DOHH2 (cell line): ENCODE measurements around the gene CARMIL1.

Experiments used
- H3F3A ChIP-seq: fragments of 200-600 bp; sonication (generic), shearing (Covaris generic); 2 replicates; pipeline ENCODE4 v1.6.0; 2016; ENCODE audit warnings: antibody characterized with exemption, mild to moderate bottlenecking; ENCODE audit not compliant: control insufficient read depth, insufficient read depth
- H3K27ac ChIP-seq: fragments of 200-600 bp; sonication (generic); 2 replicates; pipeline ENCODE4 v1.5.1; 2014; ENCODE audit warnings: low read depth, mild to moderate bottlenecking, low read length, moderate library complexity
- H3K27me3 ChIP-seq: fragments of 200-600 bp; sonication (generic); 2 replicates; pipeline ENCODE4 v1.6.1; 2014; ENCODE audit warnings: mild to moderate bottlenecking, low read length, mixed read lengths; ENCODE audit not compliant: control insufficient read depth
- H3K36me3 ChIP-seq: fragments of 200-600 bp; sonication (generic); 2 replicates; pipeline ENCODE4 v1.6.1; 2014; ENCODE audit warnings: mild to moderate bottlenecking, low read length, moderate library complexity, mixed read lengths; ENCODE audit not compliant: control insufficient read depth
- H3K4me1 ChIP-seq: fragments of 200-600 bp; sonication (generic); 2 replicates; pipeline ENCODE4 v1.6.1; 2014; ENCODE audit warnings: mild to moderate bottlenecking, low read length, mixed read lengths; ENCODE audit not compliant: control insufficient read depth
- H3K4me2 ChIP-seq: fragments of 200-600 bp; sonication (generic); 2 replicates; pipeline ENCODE4 v1.6.0; 2014; ENCODE audit warnings: mild to moderate bottlenecking, low read length, moderate library complexity
- H3K4me3 ChIP-seq: fragments of 200-600 bp; sonication (generic); 2 replicates; pipeline ENCODE4 v1.5.1; 2014; ENCODE audit warnings: mild to moderate bottlenecking, low read length, mixed read lengths
- H3K79me2 ChIP-seq: fragments of 200-600 bp; sonication (generic); 2 replicates; pipeline ENCODE4 v1.6.1; 2014; ENCODE audit warnings: mild to moderate bottlenecking, low read length, mixed read lengths; ENCODE audit not compliant: control insufficient read depth
- H3K9me2 ChIP-seq: fragments of 200-600 bp; sonication (generic); replicated peaks from 2 replicates; pipeline ENCODE4 v1.6.1; 2014; ENCODE audit warnings: mild to moderate bottlenecking, low read length, mixed read lengths; ENCODE audit not compliant: control insufficient read depth
- H3K9me3 ChIP-seq: fragments of 200-600 bp; sonication (generic); 2 replicates; pipeline ENCODE4 v1.6.1; 2014; ENCODE audit warnings: antibody characterized with exemption, low read length, mixed read lengths; ENCODE audit not compliant: control insufficient read depth, insufficient read depth
- H4K20me1 ChIP-seq: fragments of 200-600 bp; sonication (generic); 2 replicates; pipeline ENCODE4 v1.6.0; 2014; ENCODE audit warnings: low read depth, mild to moderate bottlenecking, antibody characterized with exemption, low read length, moderate library complexity; ENCODE audit not compliant: control insufficient read depth, insufficient read depth
- CTCF ChIP-seq: fragments of 200-600 bp; sonication (generic); IDR thresholded peaks from one replicate; pipeline ENCODE4 v1.5.1; 2014; ENCODE audit warnings: antibody characterized with exemption, mild to moderate bottlenecking, low read depth, low read length; ENCODE audit not compliant: poor library complexity, severe bottlenecking
- EZH2phosphoT487 ChIP-seq: fragments of 200-600 bp; sonication (generic); IDR thresholded peaks from 2 replicates; pipeline ENCODE4 v1.6.1; 2017; ENCODE audit warnings: borderline replicate concordance, mild to moderate bottlenecking, antibody characterized with exemption, low read length, moderate library complexity, mixed read lengths

Gene CARMIL1

GRCh38 chr6:25659633-25660368 lies 380.6 kb downstream of the CARMIL1 start:
- Histone ChIP-seq H3F3A (no peaks in the 10 kb centered on the region), H3K4me2 (no peak overlapping the region), H3K79me2 (no peaks in the 10 kb centered on the region), H3K9me2 (no peaks in the 10 kb centered on the region), H4K20me1 (no peaks in the 10 kb centered on the region), H3K36me3 (no peaks in the 10 kb centered on the region), H3K27ac (no peak overlapping the region), H3K4me1 (no peaks in the 10 kb centered on the region), H3K4me3 (no peak overlapping the region), H3K27me3 (peaks cover 7% of the 10 kb centered on the region; the same call in 1 of the 2 replicates), H3K9me3 (no peaks in the 10 kb centered on the region)
- TF ChIP-seq CTCF, result no peak
- TF ChIP-seq EZH2phosphoT487, result no peak

GRCh38 chr6:25660512-25660911 lies 381.3 kb downstream of the CARMIL1 start:
- H3K4me2 ChIP-seq, result no peak overlapping the region
- H4K20me1 ChIP-seq, result no peaks in the 10 kb centered on the region
- H3F3A ChIP-seq, result no peaks in the 10 kb centered on the region

GRCh38 chr6:25661129-25661779 lies 382.1 kb downstream of the CARMIL1 start:
- Histone ChIP-seq H3K4me3 (no peak overlapping the region), H3K27ac (no peak overlapping the region), H3K4me1 (no peaks in the 10 kb centered on the region), H3K27me3 (peaks cover 10% of the 10 kb centered on the region; the same call in 1 of the 2 replicates), H3K9me3 (no peaks in the 10 kb centered on the region), H3F3A (no peaks in the 10 kb centered on the region), H3K36me3 (no peaks in the 10 kb centered on the region), H3K79me2 (no peaks in the 10 kb centered on the region), H3K9me2 (no peaks in the 10 kb centered on the region), H4K20me1 (no peaks in the 10 kb centered on the region), H3K4me2 (no peak overlapping the region)
- TF ChIP-seq EZH2phosphoT487, result no peak
- TF ChIP-seq CTCF, result no peak

More at GRCh38 chr6:25660512-25660911, 381.3 kb downstream of the CARMIL1 start:
- Histone ChIP-seq H3K36me3 (no peaks in the 10 kb centered on the region), H3K4me3 (no peak overlapping the region), H3K27ac (no peak overlapping the region), H3K79me2 (no peaks in the 10 kb centered on the region), H3K9me2 (no peaks in the 10 kb centered on the region), H3K9me3 (no peaks in the 10 kb centered on the region), H3K27me3 (peaks cover 10% of the 10 kb centered on the region; the same call in 1 of the 2 replicates), H3K4me1 (no peaks in the 10 kb centered on the region)
- TF ChIP-seq CTCF (no peak), EZH2phosphoT487 (no peak)
